C4-2B (cell line): ENCODE data around the gene ZBTB24.

ENCODE experiments used
- ZFX ChIP-seq: fragments of 450-650 bp; IDR thresholded peaks from 2 replicates; pipeline ENCODE4 v1.6.1; 2017
- TF ChIP-seq, protein P1 (sequence below): fragments of 450-650 bp; conservative IDR thresholded peaks from 2 replicates; pipeline ENCODE4 v1.5.1; 2017; ENCODE audit warnings: mild to moderate bottlenecking

GRCh38 chr6:109490713-109491112, 7.7 kb upstream of the ZBTB24 start:
- TF ChIP-seq, protein P1, sequence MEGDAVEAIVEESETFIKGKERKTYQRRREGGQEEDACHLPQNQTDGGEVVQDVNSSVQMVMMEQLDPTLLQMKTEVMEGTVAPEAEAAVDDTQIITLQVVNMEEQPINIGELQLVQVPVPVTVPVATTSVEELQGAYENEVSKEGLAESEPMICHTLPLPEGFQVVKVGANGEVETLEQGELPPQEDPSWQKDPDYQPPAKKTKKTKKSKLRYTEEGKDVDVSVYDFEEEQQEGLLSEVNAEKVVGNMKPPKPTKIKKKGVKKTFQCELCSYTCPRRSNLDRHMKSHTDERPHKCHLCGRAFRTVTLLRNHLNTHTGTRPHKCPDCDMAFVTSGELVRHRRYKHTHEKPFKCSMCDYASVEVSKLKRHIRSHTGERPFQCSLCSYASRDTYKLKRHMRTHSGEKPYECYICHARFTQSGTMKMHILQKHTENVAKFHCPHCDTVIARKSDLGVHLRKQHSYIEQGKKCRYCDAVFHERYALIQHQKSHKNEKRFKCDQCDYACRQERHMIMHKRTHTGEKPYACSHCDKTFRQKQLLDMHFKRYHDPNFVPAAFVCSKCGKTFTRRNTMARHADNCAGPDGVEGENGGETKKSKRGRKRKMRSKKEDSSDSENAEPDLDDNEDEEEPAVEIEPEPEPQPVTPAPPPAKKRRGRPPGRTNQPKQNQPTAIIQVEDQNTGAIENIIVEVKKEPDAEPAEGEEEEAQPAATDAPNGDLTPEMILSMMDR: no peak
- no peak for TF ChIP-seq ZFX
